ENCODE data around the gene ZBED1.
"Not testable (repeated sequence)": the region's sequence is repeated elsewhere in the genome, so short reads cannot be mapped to it uniquely, and the experiment has no call there.

Gene ZBED1

DNA sequence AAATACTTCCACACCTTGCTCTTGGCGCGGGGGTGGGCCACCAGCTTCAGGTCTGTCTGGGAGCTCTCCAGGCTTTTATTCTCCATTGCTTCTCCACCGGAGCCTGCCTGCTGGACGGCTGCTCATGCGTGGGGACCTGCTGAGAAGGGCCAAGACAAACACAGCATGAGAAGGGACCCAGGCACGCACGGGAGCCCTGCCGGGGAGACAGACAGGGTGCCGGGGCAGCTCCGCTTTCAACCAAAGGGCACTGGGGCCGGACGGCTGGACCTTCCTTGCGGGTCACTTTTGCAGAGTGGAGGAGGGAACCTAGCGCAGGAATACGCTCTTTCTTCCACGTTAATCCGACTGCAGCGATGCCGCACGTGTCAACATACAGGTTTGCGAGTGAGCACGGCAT, 10.1 kb downstream of the ZBED1 start:
- no peaks in the 10 kb centered on the region for H3K9me3 Mint-ChIP-seq
- H3K27ac Mint-ChIP-seq = no peak overlapping the region
- DNase-seq = no peak
- H3K4me1 Mint-ChIP-seq = no peaks in the 10 kb centered on the region
- no peaks in the 10 kb centered on the region for H3K27me3 Mint-ChIP-seq
- H3K4me3 Mint-ChIP-seq = no peak overlapping the region
- no peak for ATAC-seq

DNA sequence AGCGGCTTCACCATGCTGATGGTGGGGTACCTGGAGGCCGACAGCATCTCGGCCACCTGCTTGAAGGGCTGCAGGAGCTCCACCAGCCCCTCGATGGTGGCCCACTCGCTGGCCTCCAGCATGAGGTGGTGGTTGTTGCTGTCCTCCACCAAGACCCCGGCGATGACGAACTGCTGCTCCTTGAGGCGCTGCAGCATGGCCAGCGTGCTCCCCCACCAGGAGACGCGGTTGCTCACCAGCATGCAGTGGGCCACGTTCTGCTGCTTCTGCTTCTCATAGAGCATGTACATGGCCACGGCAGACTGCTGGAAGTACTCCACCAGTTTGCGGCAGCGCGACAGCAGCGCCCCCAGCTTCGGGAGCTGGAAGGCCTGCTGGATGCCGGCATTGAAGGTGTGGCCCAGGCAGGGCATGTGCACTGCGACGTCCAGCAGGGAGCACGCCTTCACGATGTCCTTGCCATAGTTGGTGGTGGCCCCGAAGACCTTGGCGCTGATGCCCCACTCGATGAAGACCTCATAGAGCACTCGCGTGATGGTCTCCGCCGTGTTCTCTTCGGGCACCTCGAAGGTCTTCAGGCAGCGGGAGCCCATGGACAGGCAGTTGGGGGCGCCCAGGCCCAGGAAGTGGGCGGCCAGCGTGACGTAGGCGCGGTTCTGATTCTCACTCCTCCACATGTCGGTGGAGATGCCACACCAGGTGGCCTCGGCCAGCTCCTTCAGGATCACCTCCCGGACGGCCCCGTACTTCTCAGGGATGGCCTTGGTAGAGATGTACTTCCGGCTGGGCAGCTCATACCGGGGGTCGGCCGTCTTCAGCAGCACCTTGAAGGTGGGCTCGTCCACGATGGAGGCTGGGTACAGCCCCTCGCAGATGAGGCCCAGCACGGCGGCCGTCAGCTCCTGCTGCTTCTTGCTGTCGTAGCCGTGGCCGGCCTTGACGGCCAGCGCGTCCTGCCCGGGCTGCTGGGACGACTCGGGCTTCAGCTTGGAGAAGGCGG, 11.0 kb downstream of the ZBED1 start:
- no peaks in the 10 kb centered on the region for H3K27me3 Mint-ChIP-seq
- no peaks in the 10 kb centered on the region for H3K9me3 Mint-ChIP-seq
- H3K4me1 Mint-ChIP-seq = no peaks in the 10 kb centered on the region
- peak; percentile 36 for ATAC-seq
- H3K4me3 Mint-ChIP-seq = no peak overlapping the region
- DNase-seq = no peak
- H3K27ac Mint-ChIP-seq = peak overlapping the region in 1 of 2 donors; percentile 78

- H3K4me3 Mint-ChIP-seq = no peak overlapping the region
- H3K27ac Mint-ChIP-seq = no peak overlapping the region
- no peaks in the 10 kb centered on the region for H3K4me1 Mint-ChIP-seq
- ATAC-seq = no peak
- H3K9me3 Mint-ChIP-seq = no peaks in the 10 kb centered on the region
- DNase-seq = no peak
- H3K27me3 Mint-ChIP-seq = no peaks in the 10 kb centered on the region
Observed at GRCh38 chrX:2488621-2489285, 12.0 kb downstream of the ZBED1 start.

DNA sequence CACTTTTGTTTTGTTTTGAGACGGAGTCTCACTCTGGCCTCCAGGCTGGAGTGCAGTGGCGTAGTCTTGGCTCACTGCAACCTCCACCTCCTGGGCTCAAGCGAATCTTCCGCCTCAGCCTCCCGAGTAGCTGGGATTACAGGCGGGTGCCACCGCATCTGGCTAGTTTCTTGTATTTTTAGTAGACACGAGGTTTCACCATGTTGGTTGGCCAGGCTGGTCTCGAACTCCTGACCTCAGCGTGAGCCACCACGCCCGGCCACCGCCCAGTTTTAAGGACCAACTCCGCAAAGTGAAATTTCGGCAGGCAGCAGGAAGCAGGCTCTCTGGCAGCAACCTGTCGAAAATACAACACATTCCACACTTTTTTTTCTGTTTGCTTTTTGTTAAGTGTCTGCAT, 13.4 kb downstream of the ZBED1 start:
- no peaks in the 10 kb centered on the region for H3K27me3 Mint-ChIP-seq
- peak overlapping the region in 1 of 2 donors; percentile 2 for H3K27ac Mint-ChIP-seq
- H3K4me1 Mint-ChIP-seq = no peaks in the 10 kb centered on the region
- ATAC-seq = no peak
- no peaks in the 10 kb centered on the region for H3K9me3 Mint-ChIP-seq
- no peak for DNase-seq
- no peak overlapping the region for H3K4me3 Mint-ChIP-seq

- ATAC-seq (no peak), DNase-seq (no peak)
- Mint-ChIP-seq H3K4me3 (no peak overlapping the region), H3K9me3 (no peaks in the 10 kb centered on the region), H3K27me3 (no peaks in the 10 kb centered on the region), H3K27ac (peak overlapping the region in 1 of 2 donors; percentile 2), H3K4me1 (no peaks in the 10 kb centered on the region)
Observed at GRCh38 chrX:2486476-2487133, 14.2 kb downstream of the ZBED1 start.

DNA sequence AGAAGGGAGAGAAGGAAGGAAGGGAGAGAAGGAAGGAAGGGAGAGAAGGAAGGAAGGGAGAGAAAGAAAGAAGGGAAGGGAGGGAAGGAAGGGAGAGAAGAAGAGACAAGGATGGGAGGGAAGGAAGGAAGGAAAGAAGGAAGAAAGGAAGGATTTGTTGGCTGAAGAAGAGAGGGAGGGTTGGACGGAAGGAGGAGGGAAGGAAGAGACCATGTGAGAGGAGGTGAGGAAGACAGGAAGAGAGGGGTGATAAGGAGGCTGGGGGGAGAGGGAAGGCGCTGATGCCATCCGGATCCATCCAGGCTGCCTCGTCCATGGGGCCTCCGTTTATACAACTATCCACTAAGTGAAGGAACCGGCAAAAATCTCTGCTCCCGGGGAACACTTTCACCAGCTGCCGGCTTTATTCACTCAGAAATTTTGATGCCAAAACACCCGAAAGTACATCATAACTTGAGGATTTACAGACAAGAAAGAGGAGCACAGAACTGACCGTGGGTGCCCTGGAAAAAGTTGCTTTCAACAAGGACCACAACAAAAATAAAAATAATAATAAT, 14.9 kb downstream of the ZBED1 start:
- H3K27me3 Mint-ChIP-seq = no peaks in the 10 kb centered on the region
- no peak for ATAC-seq
- H3K27ac Mint-ChIP-seq = no peak overlapping the region
- no peak for DNase-seq
- H3K4me3 Mint-ChIP-seq = no peak overlapping the region
- H3K4me1 Mint-ChIP-seq = no peaks in the 10 kb centered on the region
- no peaks in the 10 kb centered on the region for H3K9me3 Mint-ChIP-seq

- Mint-ChIP-seq H3K27me3 (no peaks in the 10 kb centered on the region), H3K4me1 (no peaks in the 10 kb centered on the region), H3K9me3 (peaks cover 2 to 3% of the 10 kb centered on the region in 2 donors), H3K27ac (no peak overlapping the region), H3K4me3 (no peak overlapping the region)
- DNase-seq (no peak), ATAC-seq (no peak)
Observed at GRCh38 chrX:2484721-2485648, 15.8 kb downstream of the ZBED1 start.

DNA sequence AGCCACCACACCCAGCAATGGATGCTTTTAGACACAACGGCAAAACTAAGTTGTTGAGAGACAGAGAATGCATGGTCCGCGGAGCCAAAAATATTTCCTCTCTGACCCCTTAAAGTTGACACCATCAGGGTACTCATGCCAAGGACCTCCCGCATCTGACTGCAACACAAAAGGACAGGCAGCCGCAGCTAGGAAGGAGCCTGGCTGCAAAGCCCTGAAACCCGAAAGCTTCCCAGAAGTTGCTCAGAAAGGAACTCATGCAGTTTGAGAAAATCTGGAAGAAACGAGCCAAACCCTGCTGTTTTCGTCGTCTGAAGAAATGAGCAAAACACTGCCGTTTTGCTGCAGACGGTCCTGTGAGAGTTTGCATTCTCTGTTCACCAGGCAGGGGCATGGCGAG, 16.5 kb downstream of the ZBED1 start:
- Mint-ChIP-seq H3K4me3 (no peak overlapping the region), H3K4me1 (no peaks in the 10 kb centered on the region), H3K27me3 (no peaks in the 10 kb centered on the region), H3K9me3 (peaks cover 6 to 8% of the 10 kb centered on the region in 2 donors), H3K27ac (no peak overlapping the region)
- DNase-seq = no peak
- ATAC-seq = no peak

DNA sequence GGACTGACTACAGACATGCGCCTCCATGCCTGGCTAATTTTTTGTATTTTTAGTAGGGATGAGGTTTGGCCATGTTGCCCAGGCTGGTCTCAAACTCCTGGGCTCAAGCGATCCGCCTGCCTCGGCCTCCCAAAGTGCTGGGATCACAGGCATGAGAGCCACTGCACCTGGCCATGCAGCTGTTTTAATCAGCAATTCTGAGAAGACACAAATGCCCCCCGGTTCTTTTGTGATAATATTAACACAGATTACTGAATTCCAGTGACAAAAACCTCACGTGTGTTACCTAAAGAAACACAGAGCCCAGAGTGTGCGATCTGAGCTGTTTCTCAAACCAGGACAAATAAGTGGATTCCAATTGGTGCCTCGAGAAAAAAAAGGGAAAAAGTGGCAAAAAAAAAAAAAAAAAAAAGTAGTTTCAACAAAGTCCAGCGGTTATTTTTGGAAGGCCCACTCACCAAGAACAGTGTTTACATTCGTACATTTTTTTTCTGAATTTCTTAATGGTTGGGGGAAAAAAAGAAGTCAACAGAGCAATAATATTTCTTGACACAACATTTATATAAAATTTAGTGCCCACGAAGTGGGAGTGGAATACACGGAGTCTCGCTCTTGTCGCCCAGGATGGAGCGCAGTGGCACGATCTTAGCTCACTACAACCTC, 17.2 kb downstream of the ZBED1 start:
- DNase-seq (no peak), ATAC-seq (no peak)
- Mint-ChIP-seq H3K27me3 (no peaks in the 10 kb centered on the region), H3K4me3 (no peak overlapping the region), H3K9me3 (peaks cover 6 to 8% of the 10 kb centered on the region in 2 donors), H3K4me1 (no peaks in the 10 kb centered on the region), H3K27ac (peak overlapping the region in 1 of 2 donors; percentile 40)

GRCh38 chrX:2481597-2481996, 19.2 kb downstream of the ZBED1 start:
- H3K4me3 Mint-ChIP-seq, H3K4me1 Mint-ChIP-seq, H3K27me3 Mint-ChIP-seq, H3K27ac Mint-ChIP-seq, H3K9me3 Mint-ChIP-seq, DNase-seq, ATAC-seq: not testable (repeated sequence)

GRCh38 chrX:2479982-2480381, 20.8 kb downstream of the ZBED1 start:
- not testable (repeated sequence) for H3K4me3 Mint-ChIP-seq, ATAC-seq, DNase-seq, H3K9me3 Mint-ChIP-seq, H3K4me1 Mint-ChIP-seq, H3K27ac Mint-ChIP-seq, H3K27me3 Mint-ChIP-seq

DNA sequence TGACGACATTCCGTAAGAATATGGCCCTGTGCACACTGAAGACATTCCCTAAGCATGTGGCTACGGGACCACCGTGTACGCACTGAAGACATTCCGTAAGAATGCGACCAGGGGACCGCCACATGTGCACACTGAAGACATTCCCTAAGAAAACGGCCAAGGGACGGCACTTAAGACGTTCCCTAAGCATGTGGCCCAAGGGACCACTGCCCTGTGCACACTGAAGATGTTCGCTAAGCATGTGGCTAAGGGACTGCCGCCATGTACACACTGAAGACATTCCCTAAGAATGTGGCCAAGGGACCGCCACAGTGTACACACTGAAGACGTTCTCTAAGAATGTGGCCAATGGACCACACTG, 21.4 kb downstream of the ZBED1 start:
- peaks cover 6 to 8% of the 10 kb centered on the region in 2 donors for H3K9me3 Mint-ChIP-seq
- H3K4me1 Mint-ChIP-seq = peaks cover 8% of the 10 kb centered on the region
- no peak overlapping the region for H3K27ac Mint-ChIP-seq

GRCh38 chrX:2478546-2479419, 22.0 kb downstream of the ZBED1 start:
- no peak overlapping the region for H3K27ac Mint-ChIP-seq
- H3K9me3 Mint-ChIP-seq = peaks cover 6 to 8% of the 10 kb centered on the region in 2 donors
- H3K4me1 Mint-ChIP-seq = peaks cover 10% of the 10 kb centered on the region
- DNase-seq (no peak), ATAC-seq (no peak)
- no peak overlapping the region for H3K4me3 Mint-ChIP-seq
- no peaks in the 10 kb centered on the region for H3K27me3 Mint-ChIP-seq

More for the DNA sequence above, 21.4 kb downstream of the ZBED1 start:
- ATAC-seq (no peak), DNase-seq (no peak)
- Mint-ChIP-seq H3K27me3 (no peaks in the 10 kb centered on the region), H3K4me3 (no peak overlapping the region)

Measured in stimulated activated naive CD8-positive, alpha-beta T cell treated with anti-CD3 and anti-CD28 coated beads, Interleukin-15, amount 100 ng/mL, for 72 hours (primary cell).